Smooth muscle cell (in vitro differentiated cells): ENCODE results near the gene MAN2A1. TPM values are rescaled to one million over a fixed set of nuclear protein-coding genes. Genes with fewer than 3 reads are reported as not detected.

Experiments
- DNase-seq: peaks from one replicate; lab custom pipeline; 2025; ENCODE audit not compliant: unreplicated experiment; lab: John Stamatoyannopoulos, UW
- H2AFZ ChIP-seq: fragments of 200-600 bp; sonication (generic); 2 replicates; pipeline ENCODE4 v1.6.0; 2016; ENCODE audit warnings: antibody characterized with exemption, low read depth, mild to moderate bottlenecking
- H3F3A ChIP-seq: fragments of 200-600 bp; sonication (generic); 2 replicates; pipeline ENCODE4 v1.6.0; 2017; ENCODE audit warnings: antibody characterized with exemption, low read depth
- H3K27ac ChIP-seq: fragments of 200-600 bp; sonication (generic); 2 replicates; pipeline ENCODE4 v1.5.1; 2016; ENCODE audit warnings: low read depth, mild to moderate bottlenecking
- H3K27me3 ChIP-seq: fragments of 200-600 bp; sonication (generic); 2 replicates; pipeline ENCODE4 v1.6.1; 2016; ENCODE audit warnings: low read depth, mild to moderate bottlenecking
- H3K36me3 ChIP-seq: fragments of 200-600 bp; sonication (generic); 2 replicates; pipeline ENCODE4 v1.5.1; 2016; ENCODE audit warnings: low read depth
- H3K4me1 ChIP-seq: fragments of 200-600 bp; sonication (generic); 2 replicates; pipeline ENCODE4 v1.5.1; 2016; ENCODE audit warnings: low read depth
- H3K4me2 ChIP-seq: fragments of 200-600 bp; sonication (generic); 2 replicates; pipeline ENCODE4 v1.6.0; 2016; ENCODE audit warnings: mild to moderate bottlenecking
- H3K4me3 ChIP-seq: fragments of 200-600 bp; sonication (generic); 2 replicates; pipeline ENCODE4 v1.5.1; 2016; ENCODE audit warnings: mild to moderate bottlenecking
- H3K79me2 ChIP-seq: fragments of 200-600 bp; sonication (generic); 2 replicates; pipeline ENCODE4 v1.6.0; 2016; ENCODE audit warnings: low read depth, mild to moderate bottlenecking
- H3K9ac ChIP-seq: fragments of 200-600 bp; sonication (generic); 2 replicates; pipeline ENCODE4 v1.6.0; 2016; ENCODE audit warnings: low read depth
- H3K9me3 ChIP-seq: fragments of 200-600 bp; sonication (generic); replicated peaks from 2 replicates; pipeline ENCODE4 v1.5.1; 2016; ENCODE audit warnings: low read depth
- H4K20me1 ChIP-seq: fragments of 200-600 bp; sonication (generic); 2 replicates; pipeline ENCODE4 v1.6.0; 2016; ENCODE audit warnings: low read depth
- WGBS: methylation state at CpG from one replicate; pipeline ENCODE4 v1.1.7; 2016; ENCODE audit warnings: low lambda C conversion rate; 5-methylcytosine and 5-hydroxymethylcytosine counted together
- polyA plus RNA-seq: library from polyadenylated mRNA; unstranded; fragments of >200 nt; fragmentation: Nextera tagmentation; extraction: Ambion mirVana; gene quantifications from 2 replicates; pipeline ENCODE4 v1.2.1, GENCODE V29; 2016
- total RNA-seq: library from RNA; depleted of rRNA; stranded (reverse); fragments of >200 nt; gene quantifications from 2 replicates; pipeline ENCODE4 v1.2.3, GENCODE V29; 2014
- TF ChIP-seq, protein P1 (sequence below): fragments of 200-600 bp; sonication (generic); IDR thresholded peaks from 2 replicates; pipeline ENCODE4 v1.5.1; 2017; ENCODE audit warnings: borderline replicate concordance, mild to moderate bottlenecking, antibody characterized with exemption; ENCODE audit not compliant: insufficient read depth, poor library complexity, severe bottlenecking

The MAN2A1 gene
- total and polyA plus RNA-seq, 2 experiments from 2014 or later = 20.3 to 112 TPM

DNA sequence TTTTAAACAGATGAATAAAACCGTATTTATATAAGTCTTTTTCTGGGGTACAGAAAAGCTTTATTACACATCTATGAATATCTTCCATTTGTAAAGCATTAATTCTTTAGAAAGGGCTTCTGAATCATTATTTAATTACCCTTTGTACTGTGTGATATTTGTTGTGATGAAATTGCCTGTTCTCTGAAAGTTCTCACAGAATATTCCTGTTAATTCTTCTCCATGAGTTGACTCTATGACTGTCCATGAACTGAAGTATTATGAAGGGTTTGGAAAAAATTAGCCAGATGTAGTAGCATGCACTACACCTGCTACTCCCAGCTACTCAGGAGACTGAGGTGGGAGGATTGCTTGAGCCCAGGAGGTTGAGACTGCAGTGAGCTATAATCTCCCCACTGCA is 127.0 kb downstream of the MAN2A1 start:
- no peak overlapping the region for H3K27ac ChIP-seq
- H3K79me2 ChIP-seq = no peaks in the 10 kb centered on the region
- H3K9me3 ChIP-seq = no peaks in the 10 kb centered on the region
- H3K27me3 ChIP-seq = no peaks in the 10 kb centered on the region
- TF ChIP-seq, protein P1, sequence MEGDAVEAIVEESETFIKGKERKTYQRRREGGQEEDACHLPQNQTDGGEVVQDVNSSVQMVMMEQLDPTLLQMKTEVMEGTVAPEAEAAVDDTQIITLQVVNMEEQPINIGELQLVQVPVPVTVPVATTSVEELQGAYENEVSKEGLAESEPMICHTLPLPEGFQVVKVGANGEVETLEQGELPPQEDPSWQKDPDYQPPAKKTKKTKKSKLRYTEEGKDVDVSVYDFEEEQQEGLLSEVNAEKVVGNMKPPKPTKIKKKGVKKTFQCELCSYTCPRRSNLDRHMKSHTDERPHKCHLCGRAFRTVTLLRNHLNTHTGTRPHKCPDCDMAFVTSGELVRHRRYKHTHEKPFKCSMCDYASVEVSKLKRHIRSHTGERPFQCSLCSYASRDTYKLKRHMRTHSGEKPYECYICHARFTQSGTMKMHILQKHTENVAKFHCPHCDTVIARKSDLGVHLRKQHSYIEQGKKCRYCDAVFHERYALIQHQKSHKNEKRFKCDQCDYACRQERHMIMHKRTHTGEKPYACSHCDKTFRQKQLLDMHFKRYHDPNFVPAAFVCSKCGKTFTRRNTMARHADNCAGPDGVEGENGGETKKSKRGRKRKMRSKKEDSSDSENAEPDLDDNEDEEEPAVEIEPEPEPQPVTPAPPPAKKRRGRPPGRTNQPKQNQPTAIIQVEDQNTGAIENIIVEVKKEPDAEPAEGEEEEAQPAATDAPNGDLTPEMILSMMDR = no peak
- H2AFZ ChIP-seq = no peak overlapping the region
- no peak overlapping the region for H3K9ac ChIP-seq
- no peaks in the 10 kb centered on the region for H3K4me1 ChIP-seq
- H3K4me3 ChIP-seq = no peak overlapping the region
- H3K36me3 ChIP-seq = peaks cover 16% of the 10 kb centered on the region
- H3K4me2 ChIP-seq = no peak overlapping the region
- WGBS = 91% methylated on average over 1 of the region's 1 CpG
- H3F3A ChIP-seq = no peaks in the 10 kb centered on the region
- DNase-seq = no peak
- H4K20me1 ChIP-seq = no peaks in the 10 kb centered on the region

DNA sequence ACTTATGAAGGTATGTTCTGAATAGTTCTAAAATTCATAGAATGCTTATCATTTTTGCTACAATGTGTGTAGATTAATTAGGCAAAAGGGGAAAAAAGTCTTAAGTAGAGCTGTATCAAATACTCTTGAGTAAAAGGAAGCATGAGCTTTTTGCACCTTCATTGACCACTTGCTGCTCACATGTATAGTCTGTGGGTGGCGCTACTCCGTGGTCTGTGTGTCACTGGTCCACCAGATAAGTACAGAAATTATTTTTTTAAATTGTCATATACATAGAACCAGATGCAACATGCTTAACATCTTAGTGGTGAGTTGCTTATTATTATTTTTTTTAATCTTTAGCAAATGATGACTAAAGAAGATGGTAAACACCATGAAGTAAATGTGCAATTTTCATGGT is 130.2 kb downstream of the MAN2A1 start:
- Histone ChIP-seq H3K27ac (no peak overlapping the region), H3K4me2 (no peak overlapping the region), H3K4me1 (no peaks in the 10 kb centered on the region), H3F3A (no peaks in the 10 kb centered on the region), H4K20me1 (no peaks in the 10 kb centered on the region), H2AFZ (no peak overlapping the region), H3K9me3 (no peaks in the 10 kb centered on the region), H3K9ac (no peak overlapping the region), H3K4me3 (no peak overlapping the region), H3K36me3 (peaks cover 8% of the 10 kb centered on the region), H3K27me3 (no peaks in the 10 kb centered on the region), H3K79me2 (no peaks in the 10 kb centered on the region)
- DNase-seq = no peak
- TF ChIP-seq, protein P1 = no peak
- WGBS = 95% methylated on average over 2 of the region's 2 CpGs

DNA sequence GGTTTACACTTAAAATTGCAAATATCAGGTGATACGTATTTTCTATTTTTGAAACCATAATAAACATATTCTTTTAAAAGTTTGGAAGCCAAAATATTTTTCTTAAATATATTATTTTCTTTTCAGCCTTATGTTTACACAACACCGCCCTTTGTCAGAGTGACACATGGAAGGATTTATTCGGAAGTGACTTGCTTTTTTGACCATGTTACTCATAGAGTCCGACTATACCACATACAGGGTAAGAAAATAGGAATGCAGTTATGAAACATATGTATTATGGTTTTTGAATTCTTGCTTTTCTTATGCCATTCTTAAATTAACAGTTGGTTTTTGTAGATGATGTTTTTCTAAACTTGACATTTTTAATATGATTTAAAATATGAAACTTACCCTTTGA is 133.9 kb downstream of the MAN2A1 start:
- no peak for DNase-seq
- H3K36me3 ChIP-seq = peaks cover 8% of the 10 kb centered on the region
- peak overlapping the region; percentile 37 for H3K27ac ChIP-seq
- no peaks in the 10 kb centered on the region for H4K20me1 ChIP-seq
- H2AFZ ChIP-seq = no peak overlapping the region
- no peaks in the 10 kb centered on the region for H3K79me2 ChIP-seq
- no peak overlapping the region for H3K4me3 ChIP-seq
- no peaks in the 10 kb centered on the region for H3F3A ChIP-seq
- TF ChIP-seq, protein P1 = no peak
- H3K4me2 ChIP-seq = no peak overlapping the region
- H3K4me1 ChIP-seq = no peaks in the 10 kb centered on the region
- WGBS = 94% methylated on average over 4 of the region's 4 CpGs
- H3K9me3 ChIP-seq = no peaks in the 10 kb centered on the region
- no peak overlapping the region for H3K9ac ChIP-seq
- no peaks in the 10 kb centered on the region for H3K27me3 ChIP-seq

DNA sequence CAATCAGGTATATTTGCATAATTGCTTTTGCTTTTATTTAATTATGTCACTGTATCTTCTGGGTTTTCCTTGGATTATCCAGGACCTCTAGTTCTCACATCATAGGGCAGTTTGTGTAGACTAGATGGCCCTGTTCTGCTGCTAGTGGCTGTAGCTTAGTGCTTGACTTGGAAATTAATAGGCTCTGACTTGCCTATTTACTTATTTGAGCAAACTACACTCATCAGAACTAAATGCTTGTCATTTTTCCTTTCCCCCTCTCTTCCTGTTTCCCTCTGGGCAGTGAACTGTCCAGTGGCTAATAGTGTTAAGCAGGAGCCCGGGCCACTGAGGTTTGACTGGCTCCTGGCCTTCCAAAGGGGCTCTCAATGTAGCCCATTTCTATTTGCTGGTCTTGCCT is 135.7 kb downstream of the MAN2A1 start:
- Histone ChIP-seq H3K9ac (no peak overlapping the region), H3K4me1 (no peaks in the 10 kb centered on the region), H3K36me3 (peaks cover 8% of the 10 kb centered on the region), H3K27ac (peak overlapping the region; percentile 39), H4K20me1 (no peaks in the 10 kb centered on the region), H3K4me3 (no peak overlapping the region), H3K27me3 (no peaks in the 10 kb centered on the region), H3K79me2 (no peaks in the 10 kb centered on the region), H3F3A (peaks cover 8% of the 10 kb centered on the region), H2AFZ (no peak overlapping the region), H3K4me2 (no peak overlapping the region), H3K9me3 (no peaks in the 10 kb centered on the region)
- TF ChIP-seq, protein P1 = no peak
- 76% methylated on average over 1 of the region's 1 CpG for WGBS
- no peak for DNase-seq
